Uterus (tissue), 2 donors: ENCODE data around the gene ERVK3-1.

Experiments
- CTCF ChIP-seq, 4 experiments: fragments of 200-600 bp in 2 of 4; fragments of 450-650 bp in 2 of 4; sonication (generic) in 2 of 4; IDR thresholded peaks; one replicate each; pipeline ENCODE4 v1.5.1; 2016 to 2019; ENCODE audit warnings: antibody characterized with exemption in 4 of 4, mild to moderate bottlenecking in 2 of 4, moderate library complexity in 1 of 4
- POLR2A ChIP-seq, 2 donors: fragments of 450-650 bp; IDR thresholded peaks; one replicate each; pipeline ENCODE4 v1.6.1; 2016; ENCODE audit warnings: antibody characterized with exemption in 2 of 2, mild to moderate bottlenecking in 1 of 2, moderate library complexity in 1 of 2

GRCh38 chr19:58357481-58358145 lies 52.4 kb downstream of the ERVK3-1 start:
- TF ChIP-seq CTCF (IDR thresholded peaks at IDR 0.05) (no peak), POLR2A (IDR thresholded peaks at IDR 0.05) (no peak)
